ENCODE measurements around the gene TENM3. TPM values are rescaled to one million over a fixed set of nuclear protein-coding genes. Genes with fewer than 3 reads are reported as not detected.

Gene TENM3
- total and polyA plus RNA-seq, 2 of the 8 experiments (the other 6 are each of a cell fraction or from before 2014, with no cell fraction given), result 36.9 to 69.3 TPM

DNA sequence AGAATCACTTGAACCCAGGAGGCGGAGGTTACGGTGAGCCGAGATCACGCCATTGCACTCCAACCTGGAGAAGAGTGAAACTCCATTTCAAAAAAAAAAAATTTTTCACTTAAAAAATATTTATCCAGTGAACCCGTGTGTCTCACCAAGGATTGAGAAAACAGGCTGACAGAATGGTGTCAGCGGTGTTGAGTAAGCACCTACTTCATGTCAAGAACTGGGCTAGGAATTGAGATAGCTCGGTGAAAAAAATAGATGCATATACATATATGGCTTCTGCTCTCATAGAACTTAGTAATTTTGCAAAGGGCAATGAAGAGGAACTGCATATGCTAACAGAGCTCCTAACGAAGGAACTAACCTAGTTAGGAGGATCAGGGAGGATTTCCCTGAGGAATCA, 297.3 kb downstream of the TENM3 start:
- H3K9ac ChIP-seq (replicated peaks in 1 of 4; ENCODE audit: extremely low read depth in 1 of 4, low read depth in 3 of 4, low read length in 3 of 4), result no peak overlapping the region
- H3K4me2 ChIP-seq (ENCODE audit: insufficient read depth in 1 of 2, low read depth in 2 of 2, low read length in 2 of 2), result no peak overlapping the region
- no peak overlapping the region for H3K4ac ChIP-seq (replicated peaks; ENCODE audit: insufficient read length, low read depth, low read length)
- 90% methylated on average over 8 of the region's 8 CpGs; no CpG with 5 or more reads in 1 of the 2 experiments for WGBS, 2 experiments (ENCODE audit: extremely low coverage in 1 of 2, insufficient coverage in 1 of 2, insufficient read length in 1 of 2, insufficient replicate concordance in 2 of 2, low coverage in 1 of 2, low lambda C conversion rate in 2 of 2, missing lambda C conversion rate in 1 of 2)
- H3K18ac ChIP-seq (ENCODE audit: extremely low read depth, low read length), result no peak overlapping the region
- POLR2A ChIA-PET (ENCODE audit: partially characterized antibody), result no interaction called here
- H3K23me2 ChIP-seq (ENCODE audit: low read depth, low read length), result no peaks in the 10 kb centered on the region
- H2AK5ac ChIP-seq (ENCODE audit: low read depth, low read length), result no peak overlapping the region
- DNase-seq (ENCODE audit: low read depth in 1 of 2, low spot score in 2 of 2), result no peak
- no peak for FAIRE-seq
- H4K20me1 ChIP-seq (replicated peaks in 1 of 2; ENCODE audit: control insufficient read depth in 1 of 2, insufficient read depth in 2 of 2, low read length in 2 of 2), result no peaks in the 10 kb centered on the region
- H3K27me3 ChIP-seq (replicated peaks in 1 of 4; ENCODE audit: control insufficient read depth in 3 of 4, extremely low read depth in 1 of 4, insufficient read depth in 3 of 4, low read length in 3 of 4), result no peaks in the 10 kb centered on the region
- H2BK12ac ChIP-seq (ENCODE audit: low read depth, low read length), result no peak overlapping the region
- H3K36me3 ChIP-seq (ENCODE audit: control insufficient read depth in 2 of 4, insufficient read depth in 4 of 4, low read length in 3 of 4), result no peaks in the 10 kb centered on the region
- H3K9me3 ChIP-seq (ENCODE audit: insufficient read depth in 2 of 2, low read depth in 1 of 2, low read length in 1 of 2), result no peaks in the 10 kb centered on the region
- CTCF ChIA-PET (ENCODE audit: partially characterized antibody), result interaction anchor here (0.6 to 0.7 kb wide), 2 partner anchors 44 to 1455 kb away, joined by 3 read pairs; no protein-coding TSS in a partner anchor
- no peak overlapping the region for H3K27ac ChIP-seq (ENCODE audit: low read depth, low read length)
- H2BK5ac ChIP-seq (ENCODE audit: low read depth, low read length), result no peak overlapping the region
- no peak overlapping the region for H4K91ac ChIP-seq (replicated peaks; ENCODE audit: insufficient read length, low read length)
- H3K79me2 ChIP-seq (ENCODE audit: control insufficient read depth in 1 of 2, insufficient read depth in 2 of 2, low read length in 2 of 2), result peaks cover 0 to 61% of the 10 kb centered on the region in 2 experiments; a peak in 2 of 4 replicates
- no peak overlapping the region for H2BK15ac ChIP-seq (ENCODE audit: low read length)
- no peak overlapping the region for H2BK120ac ChIP-seq (replicated peaks; ENCODE audit: low read depth, low read length)
- H4K8ac ChIP-seq (ENCODE audit: extremely low read depth, insufficient read depth, low read length), result no peak overlapping the region
- H2BK20ac ChIP-seq (ENCODE audit: low read length), result no peak overlapping the region
- no peak overlapping the region for H3K56ac ChIP-seq (replicated peaks; ENCODE audit: insufficient read length, low read depth, low read length)
- no peak overlapping the region for H3K14ac ChIP-seq (ENCODE audit: insufficient read length)
- H2AFZ ChIP-seq (ENCODE audit: low read length), result no peak overlapping the region
- H4K5ac ChIP-seq (ENCODE audit: insufficient read length, low read depth, low read length), result no peak overlapping the region
- H3K4me3 ChIP-seq (ENCODE audit: extremely low read depth in 1 of 4, insufficient read depth in 2 of 4, low read depth in 3 of 4, low read length in 4 of 4), result no peak overlapping the region
- H3K23ac ChIP-seq (ENCODE audit: insufficient read length), result no peak overlapping the region
- H3K4me1 ChIP-seq (replicated peaks in 1 of 4; ENCODE audit: control insufficient read depth in 3 of 4, insufficient read depth in 4 of 4, low read length in 3 of 4), result peaks cover 6 to 16% (median 8%) of the 10 kb centered on the region in 4 experiments; a peak in 4 of 7 replicates
- H3K79me1 ChIP-seq (ENCODE audit: low read depth, low read length), result peaks cover 6% of the 10 kb centered on the region
- no peak for TF ChIP-seq SP4 (IDR thresholded peaks at IDR 0.05; ENCODE audit: low read length)
- TF ChIP-seq GABPA (IDR thresholded peaks at IDR 0.05; ENCODE audit: borderline replicate concordance, insufficient read depth, low read length), result no peak
